ENCODE results near the gene TTYH1.

DNA sequence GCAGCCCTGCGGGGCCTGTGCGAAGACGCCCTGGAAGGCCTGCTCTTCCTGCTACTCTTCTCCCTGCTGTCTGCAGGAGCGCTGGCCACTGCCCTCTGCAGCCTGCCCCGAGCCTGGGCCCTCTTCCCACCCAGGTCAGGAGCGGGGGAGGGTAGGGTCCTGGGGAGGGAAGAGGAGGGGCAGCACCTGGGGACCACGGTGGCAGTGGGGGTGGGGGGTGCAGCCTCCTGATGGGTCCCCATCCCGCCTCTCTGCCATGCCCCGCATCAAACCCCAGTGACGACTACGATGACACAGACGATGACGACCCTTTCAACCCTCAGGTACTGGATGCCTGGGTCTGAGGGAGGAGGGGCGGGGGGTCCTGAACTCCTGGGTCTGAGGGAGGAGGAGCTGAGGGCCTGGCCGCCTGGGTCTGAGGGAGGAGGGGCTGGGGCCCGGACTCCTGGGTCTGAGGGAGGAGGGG is 20.3 kb downstream of the TTYH1 start:
- TF ChIP-seq CTCF (IDR thresholded peaks at IDR 0.05) (no peak), EP300 (IDR thresholded peaks at IDR 0.05) (no peak), POLR2AphosphoS5 (IDR thresholded peaks at IDR 0.05) (no peak), POLR2A (IDR thresholded peaks at IDR 0.05) (no peak)

Data from upper lobe of left lung (tissue), 4 donors.